Right lung (tissue), 5 donors: ENCODE data around the gene LCTL. TPM values are rescaled to one million over a fixed set of nuclear protein-coding genes. Genes with fewer than 3 reads are reported as not detected.
"Not testable (repeated sequence)": the region's sequence is repeated elsewhere in the genome, so short reads cannot be mapped to it uniquely, and the experiment has no call there.

ENCODE experiments used
- DNase-seq, 2 donors: peaks; one replicate each; pipeline ENCODE4 v3.0.0-alpha.2; 2013
- polyA plus RNA-seq, 5 donors: library from polyadenylated mRNA; unstranded; fragments of 120-200 nt; gene quantifications; one replicate each; pipeline versions ENCODE4 v1.2.1 to v1.2.3, GENCODE V29; 2013; ENCODE audit warnings: inconsistent platforms in 1 of 5, low replicate concordance in 1 of 5; ENCODE audit not compliant: insufficient read length in 5 of 5, insufficient read depth in 1 of 5

LCTL gene
- polyA plus RNA-seq, 5 donors, result 0.35 to 0.91 (median 0.44) TPM

DNA sequence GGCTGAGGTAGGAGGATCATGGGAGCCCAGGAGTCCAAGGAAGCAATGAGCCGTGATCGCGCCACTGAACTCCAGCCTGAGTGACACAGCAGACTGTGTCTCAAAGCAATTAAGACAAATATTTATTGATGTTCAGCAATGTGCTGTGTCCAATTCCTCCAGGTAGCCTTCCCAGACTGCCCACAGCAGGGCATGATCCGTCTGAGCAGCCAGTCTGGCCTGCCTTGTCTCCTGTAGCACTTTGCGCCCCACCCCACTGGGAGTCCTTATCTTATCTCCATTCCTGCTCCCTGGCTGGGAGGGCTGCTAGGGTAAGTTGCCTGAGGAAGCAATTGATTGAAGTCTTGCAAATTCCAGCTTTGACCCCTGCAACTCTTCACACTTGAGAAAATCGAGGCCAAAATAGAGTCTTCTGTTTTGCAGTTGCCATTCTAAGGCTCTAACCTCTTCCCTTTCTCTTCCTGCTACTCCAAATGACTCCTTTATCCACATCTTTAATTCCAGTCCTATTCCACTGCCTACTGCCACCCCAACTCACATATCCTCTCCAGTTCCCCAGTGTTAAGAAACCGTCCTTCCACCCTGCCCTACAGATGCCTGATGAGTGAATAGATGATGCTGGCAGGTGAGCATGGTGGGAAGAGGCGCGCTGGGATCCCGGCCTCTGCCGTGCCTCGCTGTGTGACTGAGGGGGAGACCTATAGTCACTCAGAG is 26.9 kb upstream of the LCTL start:
- DNase-seq, result no peak

GRCh38 chr15:66591322-66591862 is 25.6 kb upstream of the LCTL start:
- DNase-seq, result no peak

- no peak for DNase-seq
Observed at GRCh38 chr15:66590435-66590834, 24.6 kb upstream of the LCTL start.

DNA sequence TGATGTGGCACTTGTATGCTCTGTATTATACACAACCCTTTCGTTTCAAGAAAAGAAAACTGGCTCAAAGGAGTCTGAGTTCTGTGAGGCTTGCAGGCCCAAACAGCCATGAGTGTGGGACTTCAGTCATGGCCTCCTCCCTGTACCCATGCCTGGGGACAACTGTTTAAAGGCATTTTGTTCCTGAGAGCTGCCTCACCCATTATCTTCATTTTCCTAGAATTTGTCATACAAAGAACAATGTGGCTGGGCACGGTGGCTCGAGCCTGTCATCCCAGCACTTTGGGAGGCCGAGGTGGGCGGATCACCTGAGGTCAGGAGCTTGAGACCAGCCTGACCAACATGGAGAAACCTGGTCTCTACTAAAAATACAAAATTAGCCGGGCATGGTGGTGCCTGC is 23.6 kb upstream of the LCTL start:
- not testable (repeated sequence) for DNase-seq

DNA sequence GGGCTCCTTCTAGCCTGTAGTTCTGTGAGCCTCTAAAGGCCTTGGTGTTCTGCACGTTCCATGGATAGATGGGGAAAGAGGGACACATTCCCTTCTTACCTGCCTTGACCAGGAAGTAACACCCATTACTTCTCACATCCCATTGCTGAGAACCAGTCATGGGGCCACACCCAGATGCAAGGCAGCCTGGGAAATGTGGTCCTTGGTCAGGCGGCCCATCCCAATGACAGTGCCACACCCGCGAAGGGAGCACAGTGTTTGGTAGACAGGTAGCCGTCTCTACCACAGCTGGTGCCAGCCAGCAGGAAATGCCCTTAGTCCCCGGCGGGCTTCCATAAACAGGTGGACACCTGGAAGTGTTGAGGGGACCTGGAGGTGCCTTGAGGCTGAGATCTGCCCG is 23.2 kb upstream of the LCTL start:
- no peak for DNase-seq

DNA sequence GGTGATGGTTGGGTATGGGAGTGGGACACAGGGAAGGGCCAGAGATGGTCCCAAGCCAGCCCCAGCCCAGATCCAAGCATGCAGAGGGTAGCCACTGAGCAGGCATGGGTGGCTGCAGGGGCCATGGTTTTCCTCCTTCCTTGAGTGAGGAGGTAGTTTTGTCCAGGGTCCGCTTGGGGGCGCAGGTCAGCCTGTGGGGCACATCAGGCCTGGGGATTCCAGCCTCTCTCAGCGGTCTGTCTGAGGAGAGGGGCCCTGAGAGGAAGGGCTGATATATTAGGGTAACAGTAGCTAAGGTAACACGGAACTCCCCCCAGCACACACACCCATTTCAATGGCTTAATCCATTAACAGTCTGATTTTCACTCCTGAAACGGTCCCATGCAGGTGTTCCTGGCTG is 22.7 kb upstream of the LCTL start:
- no peak for DNase-seq

- no peak for DNase-seq
Observed at GRCh38 chr15:66587749-66588148, 22.0 kb upstream of the LCTL start.

DNA sequence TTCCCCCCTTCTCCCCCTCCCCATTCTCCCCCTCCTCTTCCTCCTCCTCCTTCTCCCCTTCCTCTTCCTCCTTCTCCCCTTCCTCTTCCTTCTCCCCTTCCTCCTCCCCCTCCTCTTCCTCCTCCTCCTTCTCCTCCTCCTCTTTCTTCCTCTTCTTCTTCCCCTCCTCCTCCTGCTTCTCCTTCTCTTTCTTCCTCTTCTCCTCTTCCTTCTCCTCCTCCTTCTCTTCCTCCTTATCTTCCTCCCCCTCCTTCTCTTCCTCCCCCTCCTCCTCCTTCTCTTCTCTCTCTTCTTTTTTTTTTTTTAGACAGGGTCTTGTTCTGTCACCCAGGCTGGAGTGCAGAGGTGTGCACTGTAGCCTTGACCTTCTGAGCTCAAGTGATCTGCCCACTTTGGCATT is 21.2 kb upstream of the LCTL start:
- DNase-seq, result no peak

- DNase-seq, result no peak
Observed at GRCh38 chr15:66586155-66586976, 20.6 kb upstream of the LCTL start.

DNA sequence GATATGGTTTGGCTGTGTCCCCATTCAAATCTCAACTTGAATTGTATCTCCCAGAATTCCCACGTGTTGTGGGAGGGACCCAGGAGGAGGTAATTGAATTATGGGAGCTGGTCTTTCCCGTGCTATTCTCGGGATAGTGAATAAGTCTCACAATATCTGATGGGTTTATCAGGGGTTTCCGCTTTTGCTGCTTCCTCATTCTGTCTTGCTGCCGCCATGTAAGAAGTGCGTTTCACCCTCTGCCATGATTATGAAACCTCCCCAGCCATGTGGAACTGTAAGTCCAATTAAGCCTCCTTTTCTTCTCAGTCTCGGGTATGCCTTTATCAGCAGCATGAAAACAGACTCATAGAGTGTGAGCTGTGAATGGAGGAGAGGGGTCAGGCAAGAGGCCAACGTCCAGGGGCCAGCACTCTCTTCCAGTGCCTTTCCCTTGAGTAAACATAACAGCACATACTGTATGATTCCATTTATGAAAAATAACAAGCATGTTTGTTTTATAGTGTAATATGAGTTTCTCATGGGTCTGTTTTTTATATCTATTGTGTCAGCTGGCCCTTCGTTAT is 16.3 kb upstream of the LCTL start:
- DNase-seq, result no peak

DNA sequence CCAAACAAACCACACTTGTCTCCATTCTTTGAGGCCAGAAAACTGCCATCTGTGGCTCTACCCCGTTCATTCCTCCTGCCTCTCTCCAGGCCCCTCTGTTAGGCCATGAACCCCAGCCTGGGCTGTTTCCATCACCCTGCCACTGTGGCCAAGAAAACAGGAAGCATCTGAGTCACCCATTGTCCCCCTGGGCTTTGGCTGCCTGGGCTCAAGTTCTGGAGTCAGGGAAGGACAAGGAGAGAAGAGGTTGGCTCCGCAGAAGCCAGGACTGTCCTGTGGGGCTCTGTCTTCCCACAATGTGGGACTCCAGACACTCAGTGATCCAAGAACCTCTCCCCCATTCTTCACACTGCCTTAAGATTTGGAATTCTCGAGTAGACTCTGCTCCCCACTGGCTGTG is 14.8 kb upstream of the LCTL start:
- no peak for DNase-seq

GRCh38 chr15:66578286-66578875 is 12.6 kb upstream of the LCTL start:
- no peak for DNase-seq

DNA sequence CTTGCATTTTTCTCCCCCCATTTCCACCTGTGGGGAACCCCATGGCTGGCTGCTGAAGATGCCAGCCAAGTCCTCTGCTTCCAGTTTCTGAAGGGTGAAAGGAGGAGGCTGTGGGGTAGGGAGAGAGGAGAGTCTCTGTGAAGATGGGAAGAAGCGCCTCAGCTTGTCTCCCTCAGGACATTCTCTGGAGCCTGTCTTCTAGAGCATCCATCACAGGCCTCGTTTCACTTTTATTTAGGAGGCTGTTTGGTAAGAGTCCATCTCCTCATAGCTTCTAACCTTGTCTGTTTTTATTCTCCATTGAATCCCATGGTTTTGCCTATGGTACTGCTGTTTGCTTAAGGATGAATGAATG is 8.8 kb upstream of the LCTL start:
- DNase-seq, result no peak

DNA sequence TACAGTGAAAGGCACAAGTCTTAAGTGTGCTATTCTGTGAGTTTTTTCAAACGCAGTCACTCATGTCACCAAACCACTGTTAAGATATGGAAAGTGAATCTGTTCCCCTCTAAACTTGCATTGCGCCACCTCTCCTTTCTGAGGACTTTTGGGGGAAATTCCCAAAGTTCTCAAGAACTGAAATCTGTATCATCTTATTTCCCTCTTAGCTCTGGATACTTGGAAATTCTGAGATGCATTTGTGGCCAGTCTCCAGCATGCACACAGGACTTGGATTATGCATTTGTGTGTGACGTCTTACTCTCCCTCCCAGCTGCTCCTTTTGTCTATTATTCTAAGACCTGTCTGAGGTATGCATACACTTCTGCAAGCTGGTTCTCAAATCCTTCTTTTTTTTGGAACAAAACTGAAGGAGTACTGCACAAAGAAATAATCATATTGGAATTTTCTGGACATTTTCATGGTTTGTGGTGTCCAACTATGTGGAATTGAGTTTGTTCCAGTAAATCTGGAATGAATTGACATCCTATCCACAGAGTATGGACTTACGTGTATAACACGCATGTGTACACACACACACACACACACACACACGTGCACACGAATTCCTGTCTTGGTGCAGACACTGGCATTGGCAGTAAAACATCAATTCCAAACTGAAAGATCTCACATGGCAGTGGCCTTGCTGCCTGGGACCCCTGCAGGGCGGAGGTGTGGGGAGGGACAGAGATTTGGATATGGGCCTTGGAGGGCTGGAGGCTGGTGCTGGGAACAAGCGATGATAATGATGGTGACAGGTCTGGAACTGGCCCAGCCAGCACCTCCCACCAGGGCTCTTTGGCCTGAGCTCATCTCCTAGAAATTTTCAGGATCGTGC is 8.2 kb upstream of the LCTL start:
- DNase-seq, result no peak

- no peak for DNase-seq
Observed at GRCh38 chr15:66573348-66573718, 7.5 kb upstream of the LCTL start.

GRCh38 chr15:66572146-66572545 is 6.3 kb upstream of the LCTL start:
- DNase-seq, result no peak

DNA sequence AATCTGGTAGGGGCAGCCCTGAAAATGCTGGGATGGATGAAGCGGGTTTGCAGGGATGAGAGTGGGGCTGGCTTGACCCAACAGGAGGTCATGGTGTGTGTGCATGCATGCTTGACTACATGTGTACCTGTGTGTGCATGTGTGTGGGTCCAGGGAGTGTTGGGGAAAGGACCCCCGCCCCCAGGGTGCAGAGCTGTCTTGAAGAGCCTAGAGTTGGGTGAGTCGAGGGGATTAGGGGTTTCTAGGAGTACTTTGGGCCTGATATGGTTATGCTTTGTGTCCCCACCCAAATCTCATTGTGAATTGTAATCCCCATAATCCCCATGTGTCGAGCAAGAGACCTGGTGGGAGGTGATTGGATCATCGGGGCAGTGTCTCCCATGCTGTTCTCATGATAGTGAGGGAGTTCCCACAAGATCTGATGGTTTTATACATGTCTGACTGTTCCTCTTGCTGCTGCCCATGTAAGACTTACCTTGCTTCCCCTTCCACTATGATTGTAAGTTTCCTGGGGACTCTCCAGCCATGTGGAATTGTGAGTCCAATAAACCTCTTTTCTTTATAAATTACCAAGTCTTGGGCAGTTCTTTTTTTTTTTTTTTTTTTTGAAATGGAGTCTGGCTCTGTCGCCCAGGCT is 5.2 kb upstream of the LCTL start:
- no peak for DNase-seq

GRCh38 chr15:66570327-66570726 is 4.5 kb upstream of the LCTL start:
- DNase-seq, result no peak

DNA sequence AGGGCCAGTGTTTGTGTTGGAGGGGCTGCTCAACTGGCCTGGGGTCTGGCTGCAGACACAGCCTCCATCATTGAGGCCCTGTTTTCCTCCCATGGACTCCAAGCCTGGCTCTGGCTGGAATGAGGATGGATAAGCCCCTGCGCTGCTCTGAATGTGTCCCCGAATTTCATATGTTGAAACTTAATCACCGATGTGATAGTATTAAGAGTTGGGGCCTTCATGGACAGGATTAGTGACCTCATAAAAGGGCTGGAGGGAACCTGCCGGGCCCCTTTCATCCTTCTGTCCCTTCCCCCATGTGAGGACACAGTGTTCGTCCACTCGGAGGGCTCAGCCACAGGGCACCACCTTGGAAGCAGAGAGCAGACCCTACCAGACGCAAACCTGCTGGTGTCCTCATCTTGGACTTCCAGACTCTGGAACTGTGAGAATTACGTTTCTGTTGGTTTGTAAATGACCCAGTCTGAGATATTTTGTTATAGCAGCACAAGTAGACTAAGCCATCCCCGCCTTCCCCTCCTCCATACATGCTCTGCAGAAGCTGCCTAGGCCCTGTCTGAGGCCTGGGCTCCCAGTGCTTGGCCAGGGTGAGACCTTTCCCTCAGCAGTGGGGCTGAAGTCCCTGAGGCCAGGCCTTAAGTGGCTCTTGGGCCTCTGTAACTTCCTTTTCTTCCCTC is 3.8 kb upstream of the LCTL start:
- DNase-seq, result no peak

DNA sequence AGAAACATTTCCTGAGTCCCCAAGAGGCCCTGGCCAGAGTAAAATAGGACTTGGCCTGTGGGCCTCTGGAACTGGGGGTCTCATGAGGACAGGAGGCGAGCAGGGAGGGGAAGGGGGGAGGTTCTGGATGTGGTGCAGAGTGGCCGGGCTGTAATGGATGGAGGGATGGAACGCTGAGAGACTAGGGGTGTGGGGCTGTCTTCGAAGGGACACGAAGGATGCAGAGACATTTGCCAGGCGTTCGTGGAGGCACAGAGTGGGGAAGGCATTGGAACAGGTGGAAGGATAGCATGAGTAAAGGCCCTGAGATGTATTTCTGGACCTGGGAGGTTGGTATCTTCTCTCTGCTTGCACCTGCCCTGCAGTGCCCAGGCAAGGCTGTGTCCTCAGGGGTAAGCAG is 2.1 kb upstream of the LCTL start:
- DNase-seq, result no peak
